ENCODE measurements around the gene OTX1. TPM values are rescaled to one million over a fixed set of nuclear protein-coding genes. Genes with fewer than 3 reads are reported as not detected.

The OTX1 gene
- total and polyA plus RNA-seq, 2 of the 8 experiments (the other 6 are each of a cell fraction or from before 2014, with no cell fraction given) = 0.24 to 3.3 TPM

DNA sequence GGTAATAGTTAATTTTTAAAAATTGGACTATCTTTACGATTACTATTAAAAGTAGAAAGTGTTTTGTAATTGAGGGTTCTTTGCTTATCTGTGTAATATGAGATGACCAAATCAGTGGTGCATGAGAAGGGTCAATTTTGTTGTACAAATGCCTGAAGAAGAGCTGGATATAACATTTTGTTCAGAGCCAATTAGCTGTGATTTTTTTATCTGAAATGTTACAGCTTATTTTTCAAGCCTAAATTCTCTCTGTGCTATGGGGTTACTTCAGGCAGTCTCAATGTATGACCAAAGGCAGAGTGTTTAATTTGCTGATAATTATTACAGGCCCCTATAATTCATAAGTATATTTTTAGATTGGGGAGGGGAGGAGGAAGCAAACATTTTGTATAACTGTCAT is 41.8 kb downstream of the OTX1 start:
- no peaks in the 10 kb centered on the region for H3K79me1 ChIP-seq (ENCODE audit: low read depth, low read length)
- H3K4me3 ChIP-seq (ENCODE audit: extremely low read depth in 1 of 4, insufficient read depth in 2 of 4, low read depth in 3 of 4, low read length in 4 of 4) = no peak overlapping the region
- WGBS, 2 experiments (ENCODE audit: extremely low coverage in 1 of 2, insufficient coverage in 1 of 2, insufficient read length in 1 of 2, insufficient replicate concordance in 2 of 2, low coverage in 1 of 2, low lambda C conversion rate in 2 of 2, missing lambda C conversion rate in 1 of 2) = 89 to 100% methylated on average over 1 of the region's 1 CpG
- no peaks in the 10 kb centered on the region for H3K9me3 ChIP-seq (ENCODE audit: insufficient read depth in 2 of 2, low read depth in 1 of 2, low read length in 1 of 2)
- H2BK5ac ChIP-seq (ENCODE audit: low read depth, low read length) = no peak overlapping the region
- no peak overlapping the region for H2BK120ac ChIP-seq (replicated peaks; ENCODE audit: low read depth, low read length)
- H3K18ac ChIP-seq (ENCODE audit: extremely low read depth, low read length) = no peak overlapping the region
- no peak overlapping the region for H3K14ac ChIP-seq (ENCODE audit: insufficient read length)
- no peaks in the 10 kb centered on the region for H3K79me2 ChIP-seq (ENCODE audit: control insufficient read depth in 1 of 2, insufficient read depth in 2 of 2, low read length in 2 of 2)
- FAIRE-seq (no peak), DNase-seq (ENCODE audit: low read depth in 1 of 2, low spot score in 2 of 2) (no peak)
- H2AFZ ChIP-seq (ENCODE audit: low read length) = no peak overlapping the region
- no peak overlapping the region for H3K23ac ChIP-seq (ENCODE audit: insufficient read length)
- no peak overlapping the region for H2BK12ac ChIP-seq (ENCODE audit: low read depth, low read length)
- H2BK20ac ChIP-seq (ENCODE audit: low read length) = no peak overlapping the region
- H3K36me3 ChIP-seq (ENCODE audit: control insufficient read depth in 2 of 4, insufficient read depth in 4 of 4, low read length in 3 of 4) = no peaks in the 10 kb centered on the region
- no peak overlapping the region for H3K9ac ChIP-seq (replicated peaks in 1 of 4; ENCODE audit: extremely low read depth in 1 of 4, low read depth in 3 of 4, low read length in 3 of 4)
- H3K56ac ChIP-seq (replicated peaks; ENCODE audit: insufficient read length, low read depth, low read length) = no peak overlapping the region
- ChIA-PET CTCF (ENCODE audit: partially characterized antibody) (interaction anchor here (1.1 to 1.6 kb wide), 4 partner anchors 13 to 96 kb away, joined by 3 to 6 read pairs (median 4); no protein-coding TSS in a partner anchor), POLR2A (ENCODE audit: partially characterized antibody) (no interaction called here)
- no peak overlapping the region for H3K4ac ChIP-seq (replicated peaks; ENCODE audit: insufficient read length, low read depth, low read length)
- no peak overlapping the region for H4K5ac ChIP-seq (ENCODE audit: insufficient read length, low read depth, low read length)
- no peaks in the 10 kb centered on the region for H3K23me2 ChIP-seq (ENCODE audit: low read depth, low read length)
- no peaks in the 10 kb centered on the region for H3K4me1 ChIP-seq (replicated peaks in 1 of 4; ENCODE audit: control insufficient read depth in 3 of 4, insufficient read depth in 4 of 4, low read length in 3 of 4)
- no peaks in the 10 kb centered on the region for H4K20me1 ChIP-seq (replicated peaks in 1 of 2; ENCODE audit: control insufficient read depth in 1 of 2, insufficient read depth in 2 of 2, low read length in 2 of 2)
- no peaks in the 10 kb centered on the region for H3K27me3 ChIP-seq (replicated peaks in 1 of 4; ENCODE audit: control insufficient read depth in 3 of 4, extremely low read depth in 1 of 4, insufficient read depth in 3 of 4, low read length in 3 of 4)
- TF ChIP-seq TEAD4 (IDR thresholded peaks at IDR 0.05; ENCODE audit: low read depth, low read length) (no peak), RXRA (IDR thresholded peaks at IDR 0.05; ENCODE audit: insufficient read depth, low read depth, low read length) (no peak), NANOG (IDR thresholded peaks at IDR 0.05; ENCODE audit: insufficient read depth, low read depth, low read length, poor library complexity, severe bottlenecking) (no peak), POLR2A (IDR thresholded peaks at IDR 0.05; ENCODE audit: control extremely low read depth in 1 of 2, low read depth in 2 of 2, low read length in 2 of 2) (no peak), GTF2F1 (IDR thresholded peaks at IDR 0.05; ENCODE audit: borderline replicate concordance, low read depth, low read length) (no peak), EGR1 (IDR thresholded peaks at IDR 0.05; ENCODE audit: borderline replicate concordance, low read depth, low read length) (no peak), TAF1 (IDR thresholded peaks at IDR 0.05; ENCODE audit: low read depth, low read length) (no peak), PHF8 (conservative IDR thresholded peaks at IDR 0.05; ENCODE audit: low read depth, low read length) (no peak)
- no peak overlapping the region for H2BK15ac ChIP-seq (ENCODE audit: low read length)
- no peak overlapping the region for H4K91ac ChIP-seq (replicated peaks; ENCODE audit: insufficient read length, low read length)
- H4K8ac ChIP-seq (ENCODE audit: extremely low read depth, insufficient read depth, low read length) = no peak overlapping the region
- H3K4me2 ChIP-seq (ENCODE audit: insufficient read depth in 1 of 2, low read depth in 2 of 2, low read length in 2 of 2) = no peak overlapping the region
- no peak overlapping the region for H2AK5ac ChIP-seq (ENCODE audit: low read depth, low read length)
- H3K27ac ChIP-seq (ENCODE audit: low read depth, low read length) = no peak overlapping the region

All from H1 (cell line).